Tibial nerve (tissue), 4 donors: ENCODE data around the gene SPAG9. TPM values are rescaled to one million over a fixed set of nuclear protein-coding genes. Genes with fewer than 3 reads are reported as not detected.

Experiments used
- DNase-seq, 2 donors: peaks; one replicate each; pipeline ENCODE4 v3.0.0-alpha.2; 2019; ENCODE audit warnings: low spot score in 2 of 2
- H3K27ac ChIP-seq, 4 donors: fragments of 200-600 bp; sonication (generic) in 3 of 4; one replicate each; pipeline ENCODE4 v1.5.1; 2017 to 2019; ENCODE audit warnings: mild to moderate bottlenecking in 1 of 4
- H3K27me3 ChIP-seq, 2 donors: fragments of 200-600 bp; sonication (generic) in 1 of 2; one replicate each; pipeline versions ENCODE4 v1.5.1 to v1.6.0; 2017 to 2019
- H3K36me3 ChIP-seq, 3 donors: fragments of 200-600 bp; sonication (generic); one replicate each; pipeline ENCODE4 v1.5.1; 2018 to 2019
- H3K4me1 ChIP-seq, 4 donors: fragments of 200-600 bp; sonication (generic) in 3 of 4; one replicate each; pipeline ENCODE4 v1.5.1; 2017 to 2019
- H3K4me3 ChIP-seq, 4 donors: fragments of 200-600 bp; sonication (generic) in 3 of 4; one replicate each; pipeline ENCODE4 v1.5.1; 2017 to 2019; ENCODE audit warnings: mild to moderate bottlenecking in 1 of 4, moderate library complexity in 1 of 4
- H3K9me3 ChIP-seq, 4 donors: fragments of 200-600 bp; sonication (generic) in 3 of 4; one replicate each; pipeline ENCODE4 v1.5.1; 2017 to 2019
- CTCF ChIP-seq, 5 experiments: fragments of 200-600 bp in 3 of 5; fragments of 450-650 bp in 2 of 5; sonication (generic) in 3 of 5; IDR thresholded peaks; one replicate each; pipeline ENCODE4 v1.5.1; 2016 to 2019; ENCODE audit warnings: antibody characterized with exemption in 5 of 5, mild to moderate bottlenecking in 3 of 5, moderate library complexity in 2 of 5
- EP300 ChIP-seq, 2 donors: sonication (generic); formaldehyde crosslinking; IDR thresholded peaks; one replicate each; pipeline ENCODE4 v1.6.1; 2017; ENCODE audit warnings: antibody characterized with exemption in 2 of 2, mild to moderate bottlenecking in 1 of 2
- POLR2A ChIP-seq, 2 donors: fragments of 450-650 bp; IDR thresholded peaks; one replicate each; pipeline ENCODE4 v1.6.1; 2017; ENCODE audit warnings: antibody characterized with exemption in 2 of 2, mild to moderate bottlenecking in 2 of 2, moderate library complexity in 2 of 2
- WGBS, 2 donors: methylation state at CpG; one replicate each; pipeline ENCODE4 v1.1.5; 2018; 5-methylcytosine and 5-hydroxymethylcytosine counted together
- total RNA-seq, 4 donors: library from RNA; depleted of rRNA; stranded (reverse); fragments of >200 nt; gene quantifications; one replicate each; pipeline ENCODE4 v1.1.0, GENCODE V29; 2016

SPAG9 gene
- total RNA-seq, 4 donors from 2014 or later: 145 to 199 (median 165) TPM

- no peaks in the 10 kb centered on the region for H3K9me3 ChIP-seq
- H3K27ac ChIP-seq: peak overlapping the region in 2 of 4 donors; percentile 89 to 91
- TF ChIP-seq CTCF (IDR thresholded peaks at IDR 0.05) (no peak), POLR2A (IDR thresholded peaks at IDR 0.05) (no peak), EP300 (IDR thresholded peaks at IDR 0.05) (no peak)
- no peaks in the 10 kb centered on the region for H3K27me3 ChIP-seq
- DNase-seq: no peak
- peaks cover 0 to 41% (median 23%) of the 10 kb centered on the region in 4 donors for H3K4me1 ChIP-seq
- H3K4me3 ChIP-seq: no peak overlapping the region
- 77 to 81% methylated on average over 4 of the region's 4 CpGs for WGBS, 2 donors
- no peaks in the 10 kb centered on the region for H3K36me3 ChIP-seq
These were observed 186.5 kb downstream of the SPAG9 start for GRCh38 chr17:50934161-50934560.

GRCh38 chr17:50931144-50931908 lies 189.3 kb downstream of the SPAG9 start:
- WGBS, 2 donors: 1% methylated on average over 17 to 54 of the region's 62 CpGs
- Histone ChIP-seq H3K4me3 (peak overlapping the region; percentile 24 to 64 (median 46)), H3K27me3 (no peaks in the 10 kb centered on the region), H3K36me3 (no peaks in the 10 kb centered on the region), H3K4me1 (peaks cover 0 to 41% (median 23%) of the 10 kb centered on the region in 4 donors), H3K9me3 (no peaks in the 10 kb centered on the region), H3K27ac (peak overlapping the region; percentile 87 to 98 (median 96))
- no peak for TF ChIP-seq POLR2A (IDR thresholded peaks at IDR 0.05)
- TF ChIP-seq CTCF (IDR thresholded peaks at IDR 0.05): peak in 1 of 5 experiments; percentile 13
- peak in 1 of 2 donors; percentile 73 for TF ChIP-seq EP300 (IDR thresholded peaks at IDR 0.05)
- DNase-seq: peak; percentile 64 to 73

- 80 to 85% methylated on average over 4 of the region's 4 CpGs for WGBS, 2 donors
- no peak overlapping the region for H3K27ac ChIP-seq
- no peaks in the 10 kb centered on the region for H3K9me3 ChIP-seq
- no peaks in the 10 kb centered on the region for H3K27me3 ChIP-seq
- no peak for DNase-seq
- H3K4me3 ChIP-seq: no peak overlapping the region
- no peaks in the 10 kb centered on the region for H3K36me3 ChIP-seq
- H3K4me1 ChIP-seq: peaks cover 0 to 26% (median 17%) of the 10 kb centered on the region in 4 donors
- no peak for TF ChIP-seq CTCF (IDR thresholded peaks at IDR 0.05)
- TF ChIP-seq POLR2A (IDR thresholded peaks at IDR 0.05): no peak
- no peak for TF ChIP-seq EP300 (IDR thresholded peaks at IDR 0.05)
These were observed 192.0 kb downstream of the SPAG9 start for GRCh38 chr17:50928646-50929045.

- H3K27me3 ChIP-seq: no peaks in the 10 kb centered on the region
- no peak for DNase-seq
- 94 to 98% methylated on average over 4 of the region's 4 CpGs for WGBS, 2 donors
- no peak for TF ChIP-seq EP300 (IDR thresholded peaks at IDR 0.05)
- TF ChIP-seq POLR2A (IDR thresholded peaks at IDR 0.05): no peak
- TF ChIP-seq CTCF (IDR thresholded peaks at IDR 0.05): no peak
- no peak overlapping the region for H3K27ac ChIP-seq
- H3K4me1 ChIP-seq: peaks cover 0 to 24% (median 17%) of the 10 kb centered on the region in 4 donors
- no peak overlapping the region for H3K4me3 ChIP-seq
- H3K36me3 ChIP-seq: no peaks in the 10 kb centered on the region
- H3K9me3 ChIP-seq: no peaks in the 10 kb centered on the region
These were observed 193.4 kb downstream of the SPAG9 start for GRCh38 chr17:50927287-50927686.

- Histone ChIP-seq H3K36me3 (no peaks in the 10 kb centered on the region), H3K4me3 (no peak overlapping the region)
- TF ChIP-seq POLR2A (IDR thresholded peaks at IDR 0.05) (no peak), CTCF (IDR thresholded peaks at IDR 0.05) (no peak), EP300 (IDR thresholded peaks at IDR 0.05) (no peak)
These were observed 194.1 kb downstream of the SPAG9 start for GRCh38 chr17:50926523-50926922.

More at GRCh38 chr17:50926523-50926922, 194.1 kb downstream of the SPAG9 start:
- WGBS, 2 donors: 92 to 100% methylated on average over 4 to 7 of the region's 7 CpGs
- H3K27ac ChIP-seq: no peak overlapping the region
- no peaks in the 10 kb centered on the region for H3K9me3 ChIP-seq
- H3K4me1 ChIP-seq: peaks cover 0 to 16% (median 11%) of the 10 kb centered on the region in 4 donors
- DNase-seq: no peak
- H3K27me3 ChIP-seq: no peaks in the 10 kb centered on the region
